KMS-11 (cell line): ENCODE results near the gene SLCO3A1.

ENCODE experiments used
- H2AFZ ChIP-seq: fragments of 200-600 bp; sonication (generic); 2 replicates; pipeline ENCODE4 v1.6.1; 2016; ENCODE audit warnings: antibody characterized with exemption, mixed run types, low read depth
- H3K27ac ChIP-seq: fragments of 200-600 bp; sonication (generic); 2 replicates; pipeline ENCODE4 v1.6.1; 2016; ENCODE audit warnings: mild to moderate bottlenecking, mixed run types
- H3K27me3 ChIP-seq: fragments of 200-600 bp; sonication (generic); 2 replicates; pipeline ENCODE4 v1.6.1; 2017; ENCODE audit warnings: mild to moderate bottlenecking, low read depth, mixed run types, moderate library complexity; ENCODE audit not compliant: insufficient read depth
- H3K36me3 ChIP-seq: fragments of 200-600 bp; sonication (generic); 2 replicates; pipeline ENCODE4 v1.6.1; 2017; ENCODE audit warnings: mild to moderate bottlenecking, mixed run types; ENCODE audit not compliant: insufficient read depth
- H3K4me1 ChIP-seq: fragments of 200-600 bp; sonication (generic); 2 replicates; pipeline ENCODE4 v1.6.1; 2016; ENCODE audit warnings: mild to moderate bottlenecking, low read depth, mixed run types; ENCODE audit not compliant: poor library complexity, severe bottlenecking
- H3K4me2 ChIP-seq: fragments of 200-600 bp; sonication (generic); 2 replicates; pipeline ENCODE4 v1.7.0; 2016; ENCODE audit warnings: mild to moderate bottlenecking, mixed run types
- H3K4me3 ChIP-seq: fragments of 200-600 bp; sonication (generic); IDR thresholded peaks from 2 replicates; pipeline ENCODE4 v1.6.1; 2017; ENCODE audit warnings: low read depth, low read length, mixed read lengths; ENCODE audit not compliant: insufficient read depth
- H3K79me2 ChIP-seq: fragments of 200-600 bp; sonication (generic); 2 replicates; pipeline ENCODE4 v1.6.1; 2016; ENCODE audit warnings: low read depth, mixed run types; ENCODE audit not compliant: insufficient read depth
- H3K9ac ChIP-seq: fragments of 200-600 bp; sonication (generic); 2 replicates; pipeline ENCODE4 v1.6.1; 2016; ENCODE audit warnings: mild to moderate bottlenecking, mixed run types
- H4K20me1 ChIP-seq: fragments of 200-600 bp; sonication (generic); 2 replicates; pipeline ENCODE4 v1.6.1; 2016; ENCODE audit warnings: mild to moderate bottlenecking, mixed run types; ENCODE audit not compliant: insufficient read depth
- CTCF ChIP-seq: fragments of 200-600 bp; sonication (generic); conservative IDR thresholded peaks from 2 replicates; pipeline ENCODE4 v1.6.1; 2017; ENCODE audit warnings: low read depth, mild to moderate bottlenecking, antibody characterized with exemption, low read length, moderate library complexity, mixed read lengths

SLCO3A1 gene

DNA sequence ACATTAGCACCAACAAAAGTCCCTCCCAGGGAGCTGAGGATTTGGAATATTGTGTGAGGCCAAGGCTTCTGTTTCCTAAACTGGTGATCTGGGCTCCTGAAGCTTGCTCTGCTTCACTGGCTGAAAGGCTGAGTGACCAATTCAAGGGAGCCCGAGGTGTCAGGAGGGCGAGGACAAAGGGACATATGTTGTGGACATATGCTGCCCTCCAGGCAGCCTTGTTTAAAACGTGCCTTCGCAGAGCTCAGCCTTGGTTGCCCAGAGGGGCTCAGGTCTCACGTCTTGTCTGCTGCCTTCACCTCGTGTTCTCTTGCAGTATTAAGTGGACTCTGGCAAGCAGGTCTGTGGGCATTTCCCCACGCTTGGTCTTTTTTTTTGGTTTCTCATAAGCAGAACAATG, 7.0 kb downstream of the SLCO3A1 start:
- Histone ChIP-seq H3K4me2 (no peak overlapping the region), H2AFZ (no peak overlapping the region), H3K27me3 (peaks cover 4% of the 10 kb centered on the region; the same call in 1 of the 2 replicates), H3K4me3 (no peak overlapping the region), H3K36me3 (no peaks in the 10 kb centered on the region), H3K79me2 (no peaks in the 10 kb centered on the region), H3K4me1 (peaks cover 35% of the 10 kb centered on the region), H4K20me1 (no peaks in the 10 kb centered on the region), H3K9ac (no peak overlapping the region), H3K27ac (no peak overlapping the region)
- no peak for TF ChIP-seq CTCF

- H4K20me1 ChIP-seq = no peaks in the 10 kb centered on the region
- peaks cover 34% of the 10 kb centered on the region for H3K4me1 ChIP-seq
- H2AFZ ChIP-seq = no peak overlapping the region
- no peaks in the 10 kb centered on the region for H3K36me3 ChIP-seq
- H3K27ac ChIP-seq = no peak overlapping the region
- H3K27me3 ChIP-seq = no peaks in the 10 kb centered on the region; the same call in 1 of the 2 replicates
- no peak overlapping the region for H3K4me2 ChIP-seq
- H3K9ac ChIP-seq = no peak overlapping the region
- no peak for TF ChIP-seq CTCF
- no peaks in the 10 kb centered on the region for H3K79me2 ChIP-seq
- no peak overlapping the region for H3K4me3 ChIP-seq
Measured at GRCh38 chr15:91861223-91861622, 7.7 kb downstream of the SLCO3A1 start.

GRCh38 chr15:91862891-91863504, 9.5 kb downstream of the SLCO3A1 start:
- no peaks in the 10 kb centered on the region for H4K20me1 ChIP-seq
- no peaks in the 10 kb centered on the region for H3K79me2 ChIP-seq
- no peak overlapping the region for H3K27ac ChIP-seq
- no peaks in the 10 kb centered on the region for H3K36me3 ChIP-seq
- peaks cover 16% of the 10 kb centered on the region for H3K4me1 ChIP-seq
- H3K9ac ChIP-seq = no peak overlapping the region
- TF ChIP-seq CTCF = no peak
- no peaks in the 10 kb centered on the region; the same call in 1 of the 2 replicates for H3K27me3 ChIP-seq
- H3K4me3 ChIP-seq = no peak overlapping the region
- no peak overlapping the region for H2AFZ ChIP-seq
- H3K4me2 ChIP-seq = no peak overlapping the region

DNA sequence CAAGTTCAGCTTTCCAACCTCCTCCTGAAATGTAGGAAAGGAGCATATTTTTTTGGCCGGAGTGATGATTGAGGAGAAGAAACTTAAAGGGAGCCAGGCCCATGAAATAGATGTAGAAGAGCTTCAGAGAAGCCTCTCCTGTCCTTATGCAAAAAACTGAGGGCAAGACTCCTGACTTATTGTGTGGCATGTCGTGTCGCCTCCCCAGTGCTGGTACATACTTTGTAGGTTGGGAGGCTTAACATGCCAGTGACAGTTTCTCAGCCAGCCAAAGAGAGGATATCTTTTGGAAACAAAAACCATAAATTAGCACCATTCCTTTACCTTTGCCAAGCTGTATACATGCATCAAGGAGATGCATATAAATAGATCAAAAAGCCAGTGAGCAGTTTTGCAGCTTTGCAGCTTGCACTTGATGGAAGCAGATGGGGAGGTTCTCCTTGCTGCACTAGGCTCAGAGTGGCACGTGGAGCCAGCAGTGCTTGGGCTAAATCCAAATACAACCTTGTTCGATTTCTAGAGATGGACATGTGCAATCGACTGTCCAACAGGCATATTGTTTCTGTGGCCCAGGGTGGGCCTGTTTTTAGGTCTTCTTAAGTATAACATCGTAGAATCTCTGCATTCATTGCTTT, 10.2 kb downstream of the SLCO3A1 start:
- H3K4me2 ChIP-seq = no peak overlapping the region
- H2AFZ ChIP-seq = no peak overlapping the region
- no peak overlapping the region for H3K4me3 ChIP-seq
- no peak overlapping the region for H3K9ac ChIP-seq
- H4K20me1 ChIP-seq = no peaks in the 10 kb centered on the region
- no peak for TF ChIP-seq CTCF
- no peaks in the 10 kb centered on the region for H3K36me3 ChIP-seq
- peaks cover 9% of the 10 kb centered on the region for H3K4me1 ChIP-seq
- H3K27ac ChIP-seq = no peak overlapping the region
- no peaks in the 10 kb centered on the region for H3K79me2 ChIP-seq
- no peaks in the 10 kb centered on the region; the same call in 1 of the 2 replicates for H3K27me3 ChIP-seq
